ENCODE data around the gene WFDC1.

DNA sequence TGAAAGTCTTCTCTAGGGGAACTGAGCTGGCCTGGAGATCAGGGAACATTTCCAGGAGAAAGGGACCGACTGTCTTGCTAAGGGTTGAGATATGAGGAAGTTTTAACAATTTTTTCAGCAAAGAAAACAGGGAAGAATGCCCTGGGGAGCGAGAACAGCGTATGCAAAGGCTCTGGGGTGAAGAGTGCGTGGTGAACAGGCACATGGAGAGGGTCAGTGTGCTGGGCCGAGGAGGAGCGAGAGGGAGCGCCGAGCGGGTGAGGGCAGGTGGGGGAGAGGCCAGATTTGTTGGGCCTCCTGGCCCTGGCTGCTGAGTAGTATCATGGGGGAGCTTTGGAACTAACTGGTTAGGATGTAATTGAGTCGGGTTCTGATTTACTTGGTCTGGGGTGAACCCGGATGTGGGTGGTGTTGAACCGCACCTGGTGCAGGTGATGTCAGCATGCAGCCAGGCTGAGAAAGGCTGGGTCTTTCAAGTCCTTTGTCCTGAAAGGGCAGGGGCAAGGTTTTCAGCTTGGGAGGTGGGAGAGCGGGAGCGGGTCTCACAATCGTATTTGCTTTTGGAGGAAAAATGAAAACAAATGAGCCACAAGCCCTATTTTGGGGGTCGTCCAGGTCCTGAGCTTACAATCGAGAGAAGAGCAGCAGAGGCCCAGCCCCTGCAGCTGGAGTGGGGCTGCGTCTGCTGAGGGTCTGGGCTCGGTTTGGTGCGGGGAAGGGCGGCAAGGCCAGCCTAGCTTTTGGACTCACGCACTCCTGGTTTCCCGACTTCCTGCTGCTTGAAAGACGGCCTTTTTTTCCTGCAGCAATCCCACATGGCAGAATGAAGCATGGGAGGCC lies 11.1 kb upstream of the WFDC1 start:
- TF ChIP-seq POLR2AphosphoS5 (IDR thresholded peaks at IDR 0.05) (no peak), EP300 (IDR thresholded peaks at IDR 0.05) (no peak)

All from sigmoid colon (tissue), 4 donors.